ENCODE measurements around the gene F13A1.

Gene F13A1

GRCh38 chr6:6239598-6240581 lies 80.6 kb downstream of the F13A1 start:
- DNase-seq, result no peak

GRCh38 chr6:6236730-6237469 lies 83.6 kb downstream of the F13A1 start:
- no peak for DNase-seq

GRCh38 chr6:6235786-6236185 lies 84.7 kb downstream of the F13A1 start:
- no peak for DNase-seq

GRCh38 chr6:6234963-6235362 lies 85.5 kb downstream of the F13A1 start:
- DNase-seq, result no peak

DNA sequence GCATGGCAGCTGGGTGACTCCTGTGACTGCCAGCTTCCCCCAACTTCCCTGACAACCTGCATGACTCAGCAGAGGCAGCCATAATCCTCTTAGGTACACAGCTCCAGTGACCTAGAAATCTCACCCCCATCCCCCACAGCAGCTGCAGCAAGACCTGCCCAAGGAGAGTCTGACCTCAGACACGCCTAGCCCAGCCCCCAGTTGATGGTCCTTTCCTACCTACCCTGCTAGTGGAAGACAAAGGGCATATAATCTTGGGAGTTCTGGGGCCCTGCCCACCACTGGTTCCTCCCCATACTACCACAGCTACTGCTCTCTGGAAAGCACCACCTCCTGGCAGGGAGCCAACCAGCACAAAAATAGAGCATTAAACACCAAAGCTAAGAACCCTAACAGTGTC lies 90.2 kb downstream of the F13A1 start:
- DNase-seq, result no peak

DNA sequence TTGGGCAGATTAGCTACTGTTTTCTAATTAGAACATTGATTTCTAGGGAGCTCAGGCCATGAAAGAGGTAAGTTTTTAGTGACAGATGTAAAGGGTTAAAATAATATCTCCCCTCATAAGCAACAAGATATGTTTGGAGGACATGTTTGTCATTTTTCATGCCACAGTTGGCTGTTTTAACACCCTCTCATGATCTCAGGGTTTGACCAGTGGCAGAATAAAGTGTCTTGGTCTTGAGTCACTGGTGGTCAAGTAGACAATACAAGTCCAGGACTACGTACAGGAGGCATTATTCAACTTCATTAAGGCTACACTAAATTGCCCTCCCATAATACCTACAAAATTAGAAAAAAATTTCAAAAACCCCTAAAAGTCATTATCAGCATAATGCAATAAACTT lies 92.6 kb downstream of the F13A1 start:
- DNase-seq, result no peak

- no peak for DNase-seq
These were observed 94.5 kb downstream of the F13A1 start for GRCh38 chr6:6225885-6226529.

DNA sequence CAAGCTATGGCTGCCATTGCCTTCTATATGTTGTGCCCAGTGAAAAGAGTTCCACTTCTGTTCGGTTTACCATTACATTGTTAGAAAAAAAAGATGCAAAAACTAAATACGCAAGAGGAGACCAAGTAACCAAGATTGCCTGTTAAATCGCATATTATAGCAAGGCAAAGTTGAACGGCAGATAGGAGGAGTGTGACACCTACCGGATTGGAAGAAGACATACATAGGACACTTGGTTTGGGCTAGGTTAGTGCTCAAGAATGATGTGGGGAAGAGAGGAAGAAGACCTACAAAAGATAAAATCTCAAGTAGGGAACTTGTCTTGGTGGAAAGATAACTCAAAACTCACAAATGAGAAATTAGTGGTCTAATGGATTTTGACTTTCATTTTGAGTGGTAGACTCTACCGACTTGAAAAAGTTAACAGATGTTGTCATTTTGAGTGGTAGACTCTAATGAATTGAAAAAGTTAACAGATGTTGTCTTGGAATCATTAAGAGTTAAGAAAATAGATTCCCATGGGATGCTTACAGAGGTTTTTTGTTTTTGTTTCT lies 95.5 kb downstream of the F13A1 start:
- DNase-seq, result no peak

- DNase-seq, result no peak
These were observed 98.5 kb downstream of the F13A1 start for GRCh38 chr6:6221787-6222535.

DNA sequence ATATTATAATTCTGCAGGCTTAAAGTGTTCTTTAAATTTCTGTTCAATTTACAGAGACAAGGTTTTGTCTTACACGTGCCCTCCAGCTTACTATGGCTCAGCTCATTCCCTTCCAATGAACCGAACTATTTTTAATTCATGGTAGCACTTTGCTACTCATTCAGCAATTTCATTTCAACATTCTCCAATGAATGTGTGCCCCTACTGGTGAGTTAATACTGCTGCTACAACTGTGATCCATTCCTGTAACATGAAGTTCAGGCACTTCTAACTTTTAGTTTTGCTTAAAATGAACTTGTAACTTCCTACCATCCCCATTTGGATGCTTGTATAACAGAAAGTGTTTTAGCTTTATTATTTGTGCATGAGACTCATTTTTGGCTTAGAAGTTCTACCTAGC lies 99.7 kb downstream of the F13A1 start:
- DNase-seq, result no peak

- no peak for DNase-seq
These were observed 100.7 kb downstream of the F13A1 start for GRCh38 chr6:6219716-6220115.

DNA sequence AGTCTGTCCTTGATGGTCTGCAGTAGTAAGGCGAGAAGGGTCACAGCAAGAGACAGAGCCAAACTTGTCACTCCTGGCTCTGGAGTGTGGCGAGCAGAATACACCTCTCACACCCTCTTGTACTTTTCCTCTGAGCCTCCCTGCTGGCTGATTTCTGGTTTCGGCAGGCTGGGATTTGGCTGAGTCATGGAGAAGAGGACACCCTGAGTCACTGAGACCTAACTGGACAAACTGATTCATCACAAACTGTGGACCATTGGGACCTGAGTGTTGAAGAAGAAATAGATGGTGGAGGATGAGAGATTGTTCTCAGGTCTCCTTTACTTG lies 101.7 kb downstream of the F13A1 start:
- DNase-seq, result no peak

DNA sequence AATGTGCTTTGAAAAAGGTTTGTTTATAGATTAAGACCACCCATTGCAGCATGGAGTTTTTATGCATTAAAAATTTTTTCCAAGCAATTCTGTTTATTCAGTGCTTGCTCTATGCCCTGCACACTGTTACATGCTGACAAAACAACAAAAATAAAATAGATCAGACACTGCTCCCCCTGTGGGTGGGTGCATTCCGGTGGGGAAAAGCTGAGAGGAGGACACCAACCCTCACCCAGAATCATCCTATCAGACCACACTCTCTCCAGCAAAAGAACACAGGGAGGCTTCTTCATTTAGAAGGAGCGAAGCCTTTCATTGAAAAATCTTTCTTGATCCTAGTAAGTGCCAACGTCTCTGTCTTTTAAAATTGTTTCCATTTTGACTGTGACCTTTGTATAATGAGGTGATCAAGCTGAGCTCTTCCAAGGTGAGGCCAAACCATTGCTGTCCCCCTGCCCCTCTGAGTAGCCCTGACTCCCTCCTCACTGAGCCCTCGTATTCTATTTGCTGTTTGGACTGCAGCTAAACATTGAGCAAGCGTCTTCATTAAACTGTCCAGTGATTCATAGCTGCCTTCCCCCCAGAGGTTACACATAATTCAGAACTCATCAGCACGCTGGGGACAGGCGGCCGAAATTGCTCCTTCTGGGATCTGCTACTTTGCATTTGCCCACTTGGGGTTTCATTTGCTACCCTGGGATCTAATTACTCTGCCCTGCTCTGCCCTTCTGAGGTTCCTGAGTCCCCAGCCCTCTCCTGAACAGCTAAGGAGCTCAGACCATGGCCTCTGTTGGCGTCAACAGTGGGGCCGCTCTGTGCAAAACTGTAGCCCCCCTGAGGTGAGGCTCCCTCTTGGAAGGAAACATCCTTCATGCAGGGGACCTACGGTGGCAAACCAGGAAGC lies 102.4 kb downstream of the F13A1 start:
- no peak for DNase-seq

DNA sequence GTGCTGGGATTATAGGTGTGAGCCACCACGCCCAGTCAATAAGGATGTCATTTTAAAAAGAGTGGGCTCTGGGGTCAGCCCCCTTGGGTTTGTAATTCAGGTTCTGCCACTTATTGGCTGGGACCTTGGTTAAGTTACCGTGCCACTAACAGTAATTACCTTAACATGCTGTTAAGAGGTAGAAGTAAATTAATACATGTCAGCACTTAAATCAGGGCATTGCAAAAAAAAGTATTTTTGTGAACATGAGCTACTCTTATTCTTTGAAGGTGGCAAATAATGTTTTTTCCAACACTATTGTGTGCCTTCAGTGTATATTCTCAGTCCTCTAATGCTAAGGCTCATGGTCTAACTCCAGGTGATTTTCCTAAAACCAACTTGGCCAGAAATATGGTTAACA lies 109.5 kb downstream of the F13A1 start:
- no peak for DNase-seq

DNA sequence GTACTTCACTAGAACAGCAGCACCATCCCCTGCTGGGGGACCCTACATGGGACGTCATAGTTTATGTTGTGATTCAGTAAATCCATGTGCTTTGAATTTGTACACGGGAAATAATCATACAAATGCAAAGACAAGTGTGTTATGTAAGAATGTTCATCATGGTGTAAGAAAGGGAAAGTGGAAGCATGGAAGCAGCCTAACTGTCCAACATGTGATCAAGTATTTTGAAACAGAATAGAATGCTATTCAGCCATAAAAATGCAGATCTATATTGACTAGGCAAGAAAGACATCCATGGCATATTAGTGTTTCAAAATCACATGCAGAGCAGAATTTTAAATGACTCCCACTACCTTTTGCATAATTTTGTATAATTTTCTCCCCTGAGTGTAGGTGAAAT lies 117.6 kb downstream of the F13A1 start:
- no peak for DNase-seq

DNA sequence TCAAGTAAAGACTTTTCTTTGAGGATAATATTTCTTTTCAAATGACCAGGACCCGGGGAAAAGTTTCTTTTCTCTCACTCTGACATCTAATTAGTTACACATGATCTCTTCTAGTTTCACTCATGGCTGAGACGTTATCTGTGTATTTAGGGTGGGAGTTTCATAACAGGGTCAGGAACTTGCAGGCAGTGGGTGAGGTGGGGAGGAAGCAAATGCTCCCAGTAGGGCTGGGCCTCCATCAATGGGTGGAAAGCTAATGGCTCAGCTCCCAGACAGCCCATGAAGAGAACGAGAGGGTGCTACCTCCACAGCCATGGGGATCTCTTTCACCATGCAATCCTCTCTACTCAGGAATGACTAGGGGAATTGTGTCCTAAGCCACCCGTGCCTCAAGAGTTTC lies 119.3 kb downstream of the F13A1 start:
- no peak for DNase-seq

- DNase-seq, result no peak
These were observed 120.8 kb downstream of the F13A1 start for GRCh38 chr6:6199678-6200077.

DNA sequence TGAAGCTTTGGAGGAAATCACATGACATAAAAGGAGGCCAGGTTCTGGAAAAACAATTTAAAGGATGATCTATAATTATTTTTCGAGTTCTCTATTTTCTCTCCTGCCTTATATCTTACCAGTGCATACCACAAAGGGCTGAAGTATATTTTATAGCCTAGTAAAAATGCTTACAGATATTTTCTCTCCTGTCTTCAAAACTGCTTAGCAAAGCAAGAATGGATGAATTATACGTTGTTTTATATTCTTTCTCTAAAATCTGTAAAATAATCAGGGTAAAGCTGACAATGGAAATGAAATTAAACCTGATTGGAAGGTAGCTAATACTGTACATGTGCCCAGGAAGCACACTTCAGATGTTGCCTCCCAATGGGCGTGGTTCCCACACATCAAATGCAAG lies 123.7 kb downstream of the F13A1 start:
- DNase-seq, result no peak

DNA sequence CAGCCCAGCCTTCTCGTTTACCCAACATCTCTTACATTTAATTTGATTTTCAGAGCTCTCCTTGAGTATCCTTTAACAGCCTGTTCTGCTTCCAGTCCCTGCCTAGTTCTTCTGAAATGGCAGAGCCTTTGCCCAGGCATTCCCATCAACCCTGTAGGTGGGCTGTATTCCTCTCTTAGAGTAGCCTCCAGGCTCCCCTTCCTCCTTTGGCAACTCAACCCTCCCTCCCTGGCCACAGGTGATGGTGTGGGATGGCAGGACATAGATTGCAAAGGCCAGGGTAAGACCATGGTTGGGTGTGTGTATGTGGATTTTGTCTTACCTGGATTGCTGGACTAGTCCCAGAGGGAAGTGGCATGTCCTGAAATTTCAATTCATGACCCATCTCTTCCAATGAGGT lies 125.4 kb downstream of the F13A1 start:
- DNase-seq, result no peak

- no peak for DNase-seq
These were observed 127.2 kb downstream of the F13A1 start for GRCh38 chr6:6193221-6193745.

- no peak for DNase-seq
These were observed 128.6 kb downstream of the F13A1 start for GRCh38 chr6:6191909-6192308.
